T-helper 2 cell (primary cell): Measurements from ENCODE around the gene GTSE1.
A peak's percentile ranks its signal among the peaks of the same experiment; 100 is the strongest.
"Not testable (repeated sequence)": the region's sequence is repeated elsewhere in the genome, so short reads cannot be mapped to it uniquely, and the experiment has no call there.

ENCODE experiments used
- DNase-seq, 5 experiments: peaks; one replicate each; pipeline versions ENCODE4 v3.0.0 to v3.0.0-alpha.2; 2012 to 2022

The GTSE1 gene

GRCh38 chr22:46292732-46293131 lies 3.9 kb upstream of the GTSE1 start:
- no peak for DNase-seq

- DNase-seq = no peak
Measured at GRCh38 chr22:46293577-46294260, 3.0 kb upstream of the GTSE1 start.

GRCh38 chr22:46294784-46295183 lies 1.9 kb upstream of the GTSE1 start:
- no peak for DNase-seq

GRCh38 chr22:46295277-46295971 lies 1.2 kb upstream of the GTSE1 start:
- no peak for DNase-seq

GRCh38 chr22:46297151-46297812 lies 612 bp downstream of the GTSE1 start:
- DNase-seq = peak in 1 of 5 experiments; percentile 31

GRCh38 chr22:46299101-46299500 lies 2.4 kb downstream of the GTSE1 start:
- DNase-seq = no peak

- no peak for DNase-seq
Measured at GRCh38 chr22:46300491-46300890, 3.8 kb downstream of the GTSE1 start.

GRCh38 chr22:46303347-46303965 lies 6.8 kb downstream of the GTSE1 start:
- DNase-seq = no peak

GRCh38 chr22:46308283-46308988 lies 11.8 kb downstream of the GTSE1 start:
- DNase-seq = no peak

- no peak for DNase-seq
Measured at GRCh38 chr22:46309526-46310085, 12.9 kb downstream of the GTSE1 start.

GRCh38 chr22:46312056-46312455 lies 15.4 kb downstream of the GTSE1 start:
- no peak for DNase-seq

- DNase-seq = not testable (repeated sequence)
Measured at GRCh38 chr22:46312848-46313247, 16.2 kb downstream of the GTSE1 start.

- DNase-seq = no peak
Measured at GRCh38 chr22:46315976-46316375, 19.3 kb downstream of the GTSE1 start.

GRCh38 chr22:46317646-46318045 lies 21.0 kb downstream of the GTSE1 start:
- no peak for DNase-seq

- DNase-seq = no peak
Measured at GRCh38 chr22:46318576-46318975, 21.9 kb downstream of the GTSE1 start.

GRCh38 chr22:46319319-46319718 lies 22.6 kb downstream of the GTSE1 start:
- no peak for DNase-seq

- DNase-seq = no peak
Measured at GRCh38 chr22:46320166-46320710, 23.6 kb downstream of the GTSE1 start.

GRCh38 chr22:46320716-46321386 lies 24.2 kb downstream of the GTSE1 start:
- DNase-seq = no peak

- DNase-seq = no peak
Measured at GRCh38 chr22:46322711-46323110, 26.0 kb downstream of the GTSE1 start.

- no peak for DNase-seq
Measured at GRCh38 chr22:46323162-46323561, 26.5 kb downstream of the GTSE1 start.

- no peak for DNase-seq
Measured at GRCh38 chr22:46326066-46326680, 29.5 kb downstream of the GTSE1 start.
